Nephron (organoid): ENCODE measurements around the gene CCDC73.

Experiments
- H3K27ac Mint-ChIP-seq, 3 experiments: 2 replicates each; pipeline ENCODE4 v1.8.0; 2020; ENCODE audit warnings: mixed read lengths in 3 of 3, mild to moderate bottlenecking in 2 of 3, moderate library complexity in 1 of 3
- H3K27me3 Mint-ChIP-seq: 2 replicates; pipeline ENCODE4 v1.8.0; 2021; ENCODE audit warnings: low read depth, mild to moderate bottlenecking, moderate library complexity, mixed read lengths
- H3K36me3 Mint-ChIP-seq: 2 replicates; pipeline ENCODE4 v1.8.0; 2020; ENCODE audit warnings: low read depth, mixed read lengths
- H3K4me1 Mint-ChIP-seq: 2 replicates; pipeline ENCODE4 v1.8.0; 2020; ENCODE audit warnings: mixed read lengths
- H3K4me3 Mint-ChIP-seq, 3 experiments: 2 replicates each; pipeline ENCODE4 v1.8.0; 2020; ENCODE audit warnings: mild to moderate bottlenecking in 3 of 3, mixed read lengths in 3 of 3, moderate library complexity in 2 of 3
- H3K9me3 Mint-ChIP-seq: 2 replicates; pipeline ENCODE4 v1.8.0; 2020; ENCODE audit warnings: mixed read lengths
- TF ChIP-seq, protein P1 (sequence below), 3 experiments: fragments of 200-600 bp; sonication (generic); IDR thresholded peaks; one replicate each; pipeline ENCODE4 v1.5.0; 2021; ENCODE audit warnings: antibody characterized with exemption in 3 of 3; ENCODE audit not compliant: unreplicated experiment in 3 of 3

CCDC73 gene

DNA sequence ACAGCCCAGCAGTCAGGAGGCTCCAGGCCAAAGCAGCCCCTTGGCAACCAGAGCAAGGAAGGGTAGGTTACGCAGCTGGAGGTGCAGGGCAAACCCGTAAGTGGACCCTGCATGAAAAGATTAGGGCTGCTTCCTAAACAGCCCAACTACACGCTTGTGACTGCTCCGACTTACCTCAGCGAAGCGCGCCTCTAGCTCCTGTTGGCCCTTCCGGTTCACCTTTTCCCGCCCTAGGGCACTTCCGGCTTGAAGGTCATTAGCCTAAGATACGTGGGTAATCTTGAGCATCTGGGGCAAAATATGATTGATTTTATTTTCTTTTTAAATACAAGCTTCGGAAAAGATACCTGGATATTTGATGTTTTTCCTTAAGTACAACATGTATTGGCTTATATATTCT lies at the start of gene CCDC73:
CCDC73 (minus strand) TSS at position 224 of the 400 bp plus-strand sequence. CDS start 34,419 bp downstream, outside the sequence.
- TF ChIP-seq, protein P1, sequence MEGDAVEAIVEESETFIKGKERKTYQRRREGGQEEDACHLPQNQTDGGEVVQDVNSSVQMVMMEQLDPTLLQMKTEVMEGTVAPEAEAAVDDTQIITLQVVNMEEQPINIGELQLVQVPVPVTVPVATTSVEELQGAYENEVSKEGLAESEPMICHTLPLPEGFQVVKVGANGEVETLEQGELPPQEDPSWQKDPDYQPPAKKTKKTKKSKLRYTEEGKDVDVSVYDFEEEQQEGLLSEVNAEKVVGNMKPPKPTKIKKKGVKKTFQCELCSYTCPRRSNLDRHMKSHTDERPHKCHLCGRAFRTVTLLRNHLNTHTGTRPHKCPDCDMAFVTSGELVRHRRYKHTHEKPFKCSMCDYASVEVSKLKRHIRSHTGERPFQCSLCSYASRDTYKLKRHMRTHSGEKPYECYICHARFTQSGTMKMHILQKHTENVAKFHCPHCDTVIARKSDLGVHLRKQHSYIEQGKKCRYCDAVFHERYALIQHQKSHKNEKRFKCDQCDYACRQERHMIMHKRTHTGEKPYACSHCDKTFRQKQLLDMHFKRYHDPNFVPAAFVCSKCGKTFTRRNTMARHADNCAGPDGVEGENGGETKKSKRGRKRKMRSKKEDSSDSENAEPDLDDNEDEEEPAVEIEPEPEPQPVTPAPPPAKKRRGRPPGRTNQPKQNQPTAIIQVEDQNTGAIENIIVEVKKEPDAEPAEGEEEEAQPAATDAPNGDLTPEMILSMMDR (IDR thresholded peaks at IDR 0.05; ENCODE audit: unreplicated experiment in 3 of 3): no peak
- Mint-ChIP-seq H3K4me3 (no peak within 1 kb of the TSS), H3K27me3 (peaks cover 27% of the 10 kb centered on the region), H3K36me3 (no peaks in the 10 kb centered on the region), H3K4me1 (peaks cover 6% of the 10 kb centered on the region), H3K27ac (no peak within 1 kb of the TSS), H3K9me3 (no peaks in the 10 kb centered on the region)

DNA sequence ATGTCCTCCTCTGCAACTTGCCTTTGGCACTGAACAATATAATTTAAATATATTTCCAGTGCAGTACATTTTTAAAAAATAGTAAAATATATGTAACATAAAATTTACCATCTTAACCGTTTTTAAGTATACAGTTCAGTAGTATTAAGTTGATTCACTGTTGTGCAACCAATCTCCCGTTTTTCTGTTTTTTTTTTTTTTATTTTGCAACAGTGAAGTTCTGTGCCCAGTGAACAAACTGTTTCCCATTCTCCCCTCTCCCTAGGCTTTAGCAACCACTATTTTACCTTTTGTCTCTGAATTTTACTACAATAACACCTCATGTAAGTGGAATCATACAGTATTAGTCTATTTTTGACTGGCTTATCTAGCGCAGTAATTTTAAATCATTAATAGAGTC lies 49.1 kb upstream of the CCDC73 start:
- H3K27me3 Mint-ChIP-seq: peaks cover 5% of the 10 kb centered on the region
- no peaks in the 10 kb centered on the region for H3K36me3 Mint-ChIP-seq
- no peaks in the 10 kb centered on the region for H3K4me1 Mint-ChIP-seq
- H3K27ac Mint-ChIP-seq: no peak overlapping the region
- no peaks in the 10 kb centered on the region for H3K9me3 Mint-ChIP-seq
- TF ChIP-seq, protein P1 (IDR thresholded peaks at IDR 0.05; ENCODE audit: unreplicated experiment in 3 of 3): no peak
- no peak overlapping the region for H3K4me3 Mint-ChIP-seq

DNA sequence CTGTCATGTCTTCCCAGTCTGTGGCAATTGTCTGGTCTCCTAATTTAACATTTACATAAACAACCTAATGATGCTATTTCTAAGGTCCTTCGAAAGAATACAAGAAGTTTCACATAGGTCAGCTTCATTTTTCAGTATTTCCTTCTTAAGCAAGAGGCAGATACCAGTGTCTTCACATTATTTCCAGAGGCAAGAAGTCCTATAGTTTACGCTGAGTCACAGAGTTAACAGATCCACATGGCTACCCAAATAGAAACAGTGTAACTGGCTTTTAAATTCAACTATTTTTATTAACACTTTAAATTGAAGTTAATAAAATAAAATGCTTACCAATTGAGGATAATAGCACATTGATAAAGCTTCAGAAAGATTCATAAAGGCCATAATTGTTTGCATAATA lies 46.1 kb upstream of the CCDC73 start:
- no peaks in the 10 kb centered on the region for H3K9me3 Mint-ChIP-seq
- H3K4me3 Mint-ChIP-seq: no peak overlapping the region
- no peak overlapping the region for H3K27ac Mint-ChIP-seq

DNA sequence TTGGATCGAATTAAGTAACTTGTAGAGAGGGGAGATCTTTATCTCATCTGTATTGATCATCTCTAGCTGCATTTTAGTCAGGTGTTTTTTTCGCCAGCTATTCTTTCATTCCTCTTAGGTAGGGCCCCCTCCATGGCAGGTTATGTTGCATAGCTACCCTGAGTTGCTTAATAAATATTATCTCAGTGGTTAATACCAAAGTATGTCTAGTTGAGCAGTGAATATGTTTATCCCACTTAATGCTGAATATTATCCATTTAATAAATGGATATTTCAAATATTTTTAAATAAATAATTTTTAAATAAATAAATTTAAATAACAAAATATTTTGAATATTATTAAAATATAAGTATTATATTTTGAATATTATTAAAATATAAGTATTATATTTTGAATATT lies 44.8 kb upstream of the CCDC73 start:
- no peaks in the 10 kb centered on the region for H3K9me3 Mint-ChIP-seq
- H3K27ac Mint-ChIP-seq: no peak overlapping the region
- no peak overlapping the region for H3K4me3 Mint-ChIP-seq
- peaks cover 4% of the 10 kb centered on the region for H3K27me3 Mint-ChIP-seq
- TF ChIP-seq, protein P1 (IDR thresholded peaks at IDR 0.05; ENCODE audit: unreplicated experiment in 3 of 3): no peak
- no peaks in the 10 kb centered on the region for H3K36me3 Mint-ChIP-seq
- no peaks in the 10 kb centered on the region for H3K4me1 Mint-ChIP-seq

More for the DNA sequence above, 46.1 kb upstream of the CCDC73 start:
- Mint-ChIP-seq H3K27me3 (peaks cover 5% of the 10 kb centered on the region), H3K4me1 (no peaks in the 10 kb centered on the region), H3K36me3 (no peaks in the 10 kb centered on the region)
- TF ChIP-seq, protein P1 (IDR thresholded peaks at IDR 0.05; ENCODE audit: unreplicated experiment in 3 of 3): no peak

DNA sequence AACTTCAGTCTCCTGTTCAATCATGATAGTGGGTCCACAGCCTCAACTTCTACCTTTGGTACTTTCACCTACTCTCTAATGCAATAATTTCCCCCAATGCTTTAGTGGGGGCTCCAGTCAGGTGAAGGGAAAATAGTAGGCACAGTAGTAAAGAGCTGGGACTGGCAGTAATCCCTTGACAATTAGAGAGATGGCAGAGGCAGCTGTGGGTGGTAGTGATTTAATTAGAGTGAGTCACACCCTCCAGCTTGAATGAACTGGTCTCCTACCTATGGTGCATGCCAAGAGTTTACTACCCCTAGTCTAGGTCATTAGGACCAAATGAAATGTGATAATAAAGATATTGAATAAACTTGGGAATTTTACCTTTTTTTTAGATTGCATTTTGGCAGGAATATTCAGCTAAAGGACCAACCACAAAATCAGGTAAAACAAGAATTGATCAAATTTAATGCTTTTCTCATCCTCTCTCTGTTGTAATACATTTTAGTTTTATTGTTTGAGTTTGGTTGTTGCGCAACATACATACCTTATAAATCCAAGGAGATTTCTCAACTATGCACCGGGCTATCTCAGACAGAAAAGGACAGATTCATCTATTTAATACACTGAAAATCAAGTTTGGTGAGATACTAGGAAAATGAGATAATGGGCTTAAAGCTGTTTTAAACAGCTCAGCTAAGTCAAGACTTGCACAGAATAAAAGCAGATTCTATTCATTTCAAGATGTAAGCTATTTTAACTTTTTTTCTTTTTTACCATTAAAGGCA lies 44.2 kb upstream of the CCDC73 start:
- no peaks in the 10 kb centered on the region for H3K36me3 Mint-ChIP-seq
- no peak overlapping the region for H3K4me3 Mint-ChIP-seq
- H3K27ac Mint-ChIP-seq: no peak overlapping the region
- H3K9me3 Mint-ChIP-seq: no peaks in the 10 kb centered on the region
- H3K4me1 Mint-ChIP-seq: no peaks in the 10 kb centered on the region
- TF ChIP-seq, protein P1 (IDR thresholded peaks at IDR 0.05; ENCODE audit: unreplicated experiment in 3 of 3): no peak
- peaks cover 4% of the 10 kb centered on the region for H3K27me3 Mint-ChIP-seq

DNA sequence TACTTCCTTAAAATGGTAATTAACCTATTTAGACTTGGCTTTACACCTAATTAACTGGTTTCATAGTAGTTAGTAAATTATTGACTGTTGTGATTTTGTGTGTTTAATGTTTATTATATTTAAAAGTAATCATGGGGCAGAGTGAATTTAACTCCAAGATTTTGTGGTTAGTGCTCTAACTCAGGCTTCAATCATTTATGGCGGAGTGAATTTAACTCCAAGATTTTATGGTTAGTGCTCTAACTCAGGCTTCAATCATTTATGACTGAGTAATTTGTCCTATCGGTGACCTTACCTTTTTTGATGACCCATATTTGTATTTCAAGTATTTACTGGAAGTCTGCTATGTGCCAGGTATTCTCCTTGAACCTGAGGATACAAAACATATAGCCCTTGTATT lies 42.5 kb upstream of the CCDC73 start:
- no peaks in the 10 kb centered on the region for H3K4me1 Mint-ChIP-seq
- H3K36me3 Mint-ChIP-seq: no peaks in the 10 kb centered on the region
- no peak overlapping the region for H3K4me3 Mint-ChIP-seq
- H3K9me3 Mint-ChIP-seq: no peaks in the 10 kb centered on the region
- H3K27me3 Mint-ChIP-seq: peaks cover 14% of the 10 kb centered on the region
- H3K27ac Mint-ChIP-seq: no peak overlapping the region
- TF ChIP-seq, protein P1 (IDR thresholded peaks at IDR 0.05; ENCODE audit: unreplicated experiment in 3 of 3): no peak
